Effector memory CD4-positive, alpha-beta T cell (primary cell): ENCODE data around the gene GNA14.

Experiments
- DNase-seq, 3 donors: peaks; one replicate each; pipeline ENCODE4 v3.0.0-alpha.2; 2020
- H3K27ac ChIP-seq: 2 replicates; pipeline ENCODE4 v1.7.0; 2013; ENCODE audit warnings: mild to moderate bottlenecking, low read length, moderate library complexity; ENCODE audit not compliant: insufficient read depth, poor library complexity, severe bottlenecking
- H3K27me3 ChIP-seq: replicated peaks from 2 replicates; pipeline ENCODE4 v1.7.0; 2013; ENCODE audit warnings: mild to moderate bottlenecking, low read length; ENCODE audit not compliant: insufficient read depth, control insufficient read depth, poor library complexity, severe bottlenecking
- H3K36me3 ChIP-seq: 2 replicates; pipeline ENCODE4 v1.7.0; 2013; ENCODE audit warnings: mild to moderate bottlenecking, low read length, moderate library complexity; ENCODE audit not compliant: control insufficient read depth, insufficient read depth
- H3K4me1 ChIP-seq: 2 replicates; pipeline ENCODE4 v1.7.0; 2013; ENCODE audit warnings: low read length, mild to moderate bottlenecking; ENCODE audit not compliant: control insufficient read depth, insufficient read depth, poor library complexity, severe bottlenecking
- H3K4me3 ChIP-seq: 2 replicates; pipeline ENCODE4 v1.7.0; 2013; ENCODE audit warnings: low read length, low read depth, mild to moderate bottlenecking; ENCODE audit not compliant: insufficient read depth, poor library complexity, severe bottlenecking
- H3K9me3 ChIP-seq: 2 replicates; pipeline ENCODE4 v1.7.0; 2013; ENCODE audit warnings: mild to moderate bottlenecking, low read length, moderate library complexity; ENCODE audit not compliant: control insufficient read depth

GNA14 gene

DNA sequence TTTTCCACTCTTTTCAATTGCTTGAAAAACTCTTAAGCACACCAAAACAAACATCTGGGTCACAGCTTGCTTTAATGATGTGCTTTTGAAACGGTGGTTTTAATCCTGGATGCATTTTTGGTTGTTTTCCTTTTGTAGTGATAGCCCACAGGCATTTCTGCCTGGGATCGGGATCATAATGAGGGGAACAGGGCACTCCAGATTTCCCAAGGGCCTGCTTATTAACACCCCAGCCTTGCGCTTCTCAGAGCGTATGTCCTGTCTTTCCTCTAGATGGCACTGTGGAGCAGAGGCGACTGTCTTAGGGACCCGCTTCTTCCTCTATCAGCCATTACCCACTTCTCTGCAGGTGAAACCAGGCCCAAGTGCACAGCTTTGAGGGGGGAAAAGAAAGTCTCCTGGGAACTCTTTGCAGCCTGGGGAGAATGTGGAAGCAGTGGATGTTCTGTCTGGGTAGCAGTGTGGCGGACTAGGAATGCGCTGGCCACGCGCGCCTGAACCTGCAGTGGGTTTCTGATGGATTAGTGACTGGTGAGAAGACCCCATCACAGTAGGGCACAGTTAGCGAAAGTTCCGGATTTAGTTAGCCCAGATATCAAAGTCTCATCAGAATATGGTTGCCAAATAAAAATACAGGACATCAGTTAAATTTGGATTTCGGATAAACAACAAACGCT, 190.1 kb downstream of the GNA14 start:
- H3K4me1 ChIP-seq, result no peaks in the 10 kb centered on the region
- H3K4me3 ChIP-seq, result no peak overlapping the region
- no peaks in the 10 kb centered on the region for H3K36me3 ChIP-seq
- peak in 2 of 3 donors; percentile 10 to 29 for DNase-seq
- no peaks in the 10 kb centered on the region for H3K27me3 ChIP-seq
- no peak overlapping the region for H3K27ac ChIP-seq
- no peaks in the 10 kb centered on the region for H3K9me3 ChIP-seq

DNA sequence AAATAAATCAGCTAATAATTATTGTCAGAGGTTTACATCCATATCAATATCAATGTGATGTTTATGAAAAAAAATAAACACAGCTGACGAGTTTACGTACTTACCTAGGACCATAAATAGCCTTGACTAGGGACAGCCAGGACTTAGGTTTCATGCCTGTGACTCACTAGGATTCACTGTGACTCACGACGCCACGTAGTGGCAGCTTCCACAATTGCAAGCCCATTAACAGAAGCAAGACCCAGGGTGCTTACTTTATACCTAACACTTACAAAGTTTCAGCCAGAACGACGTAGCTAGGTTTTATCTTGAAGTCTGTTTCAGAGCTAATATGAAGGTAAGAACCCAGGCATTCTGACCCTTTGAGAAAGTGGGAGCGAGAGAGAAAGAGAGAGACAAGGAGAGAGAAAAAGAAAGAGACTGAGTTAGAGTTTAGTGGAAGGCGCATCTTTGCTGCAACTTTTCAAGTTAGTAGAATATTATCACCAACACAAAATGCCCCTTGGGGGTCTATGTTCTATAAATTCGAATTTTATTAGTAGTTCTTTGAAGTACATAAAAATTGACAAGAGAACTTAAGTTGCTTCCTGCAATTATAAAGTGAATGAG, 191.2 kb downstream of the GNA14 start:
- no peaks in the 10 kb centered on the region for H3K36me3 ChIP-seq
- H3K27ac ChIP-seq, result no peak overlapping the region
- H3K9me3 ChIP-seq, result no peaks in the 10 kb centered on the region
- H3K4me1 ChIP-seq, result no peaks in the 10 kb centered on the region
- H3K4me3 ChIP-seq, result no peak overlapping the region
- peak; percentile 27 to 60 (median 51) for DNase-seq
- no peaks in the 10 kb centered on the region for H3K27me3 ChIP-seq

DNA sequence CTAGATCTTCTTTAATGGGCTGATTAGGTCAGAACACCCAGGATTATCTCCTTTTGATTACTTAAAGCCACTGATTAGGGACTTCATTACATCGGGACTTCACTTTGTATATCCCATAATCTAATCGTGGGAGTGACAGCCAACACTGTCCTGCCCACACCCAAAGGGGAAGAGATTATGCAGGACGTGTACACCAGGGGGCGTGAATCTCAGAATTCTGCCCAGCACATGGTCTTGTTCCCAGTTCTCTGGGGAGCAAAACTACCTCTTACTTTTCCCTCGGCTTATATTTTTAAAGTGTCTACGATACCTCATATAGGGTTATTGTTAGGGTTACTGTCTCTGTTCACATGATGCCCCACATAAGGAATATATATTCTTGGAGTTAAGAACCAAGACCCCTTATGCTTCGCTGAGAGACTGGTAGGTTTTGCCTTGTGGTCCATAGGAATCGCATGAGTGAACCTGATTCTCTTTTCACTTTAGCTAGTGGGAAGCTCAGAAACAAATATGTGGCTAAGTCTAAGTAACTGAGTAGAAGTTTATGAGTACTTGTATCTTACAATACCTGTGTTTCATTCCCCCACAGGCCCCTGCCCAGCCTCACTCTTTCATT, 192.7 kb downstream of the GNA14 start:
- H3K4me1 ChIP-seq, result no peaks in the 10 kb centered on the region
- H3K36me3 ChIP-seq, result no peaks in the 10 kb centered on the region
- DNase-seq, result no peak
- no peak overlapping the region for H3K4me3 ChIP-seq
- H3K27me3 ChIP-seq, result no peaks in the 10 kb centered on the region
- no peaks in the 10 kb centered on the region for H3K9me3 ChIP-seq
- no peak overlapping the region for H3K27ac ChIP-seq

DNA sequence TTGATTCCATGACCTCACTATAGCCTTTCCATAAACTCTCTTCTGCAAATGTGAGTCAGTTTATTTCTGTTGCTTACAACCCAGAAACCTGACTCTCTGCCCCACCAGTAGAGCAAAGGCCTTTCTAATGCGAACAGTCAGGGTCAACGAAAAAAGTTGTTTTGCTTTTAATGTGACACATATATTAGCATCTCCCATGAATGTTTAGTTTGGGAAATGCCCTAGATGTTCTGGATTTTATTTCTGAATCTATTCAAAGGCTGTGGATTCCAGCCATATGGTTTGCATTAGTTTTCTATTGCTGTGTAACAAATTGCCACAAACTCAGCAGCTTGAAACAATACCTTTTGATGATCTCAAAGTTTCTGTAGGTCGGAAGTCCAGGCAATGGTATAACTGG, 193.5 kb downstream of the GNA14 start:
- DNase-seq, result no peak
- no peak overlapping the region for H3K27ac ChIP-seq

DNA sequence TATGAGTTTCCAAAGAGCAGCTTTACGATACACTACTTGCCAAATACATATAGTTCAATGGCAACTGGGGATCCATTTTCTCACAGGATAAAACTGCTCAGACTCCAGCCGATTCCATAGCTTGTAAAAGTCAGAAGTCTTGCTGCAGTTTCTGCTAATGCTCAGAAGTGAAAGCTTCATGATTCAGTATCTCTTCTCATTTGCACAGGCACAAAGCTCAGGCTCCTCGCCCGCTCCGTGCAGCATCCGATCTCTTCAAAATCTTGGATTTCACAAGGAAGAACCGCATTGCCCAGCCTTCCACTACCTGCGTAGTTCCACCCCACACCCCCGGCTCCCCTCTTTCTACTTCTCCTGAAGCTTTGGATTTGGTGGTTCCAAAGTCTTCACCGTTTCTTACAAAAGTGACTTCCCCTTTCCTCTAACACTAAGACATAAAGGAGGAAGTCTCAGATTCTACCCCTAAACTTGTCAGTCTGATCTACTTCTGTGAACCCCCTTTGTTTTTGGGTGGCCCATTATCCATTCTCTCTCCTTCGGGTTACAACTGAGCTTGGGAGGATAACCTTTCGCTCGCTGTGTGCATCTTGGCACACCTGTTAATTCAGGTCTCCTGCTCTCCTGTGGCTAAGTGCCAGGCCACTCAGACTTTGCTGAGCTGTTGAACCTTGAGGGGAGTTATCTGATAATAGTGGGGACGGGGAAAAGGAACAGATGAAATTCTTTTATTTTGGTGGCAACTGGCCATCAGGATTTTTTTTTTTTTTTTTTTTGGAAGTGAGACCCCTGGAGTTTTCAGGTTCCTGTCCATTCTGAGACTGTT, 194.1 kb downstream of the GNA14 start:
- DNase-seq, result no peak
- Histone ChIP-seq H3K4me1 (no peaks in the 10 kb centered on the region), H3K27ac (no peak overlapping the region), H3K36me3 (no peaks in the 10 kb centered on the region), H3K9me3 (no peaks in the 10 kb centered on the region), H3K4me3 (peak overlapping the region; percentile 18), H3K27me3 (no peaks in the 10 kb centered on the region)

More for the DNA sequence above, 193.5 kb downstream of the GNA14 start:
- Histone ChIP-seq H3K4me1 (no peaks in the 10 kb centered on the region), H3K4me3 (no peak overlapping the region), H3K27me3 (no peaks in the 10 kb centered on the region), H3K36me3 (no peaks in the 10 kb centered on the region), H3K9me3 (no peaks in the 10 kb centered on the region)

DNA sequence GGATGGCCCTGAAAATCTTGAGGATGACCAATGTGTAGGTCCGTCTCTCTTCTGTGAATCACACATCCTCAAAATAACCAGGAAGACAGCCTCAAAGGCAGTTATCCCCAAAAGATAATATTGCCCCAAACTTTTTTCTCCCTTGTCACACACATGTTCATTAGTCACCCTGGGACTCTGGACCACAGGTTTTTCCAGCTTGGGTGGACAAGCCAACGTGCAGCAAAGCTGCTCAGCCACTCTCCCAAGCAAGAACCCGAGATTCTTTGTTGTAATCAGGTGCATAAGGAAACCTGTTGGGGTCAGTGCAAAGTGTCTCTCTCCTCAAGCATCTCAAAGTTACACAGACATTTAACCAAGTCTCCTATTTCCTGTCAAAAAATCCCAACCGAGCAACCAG, 196.6 kb downstream of the GNA14 start:
- no peaks in the 10 kb centered on the region for H3K4me1 ChIP-seq
- H3K36me3 ChIP-seq, result no peaks in the 10 kb centered on the region
- no peaks in the 10 kb centered on the region for H3K9me3 ChIP-seq
- no peak overlapping the region for H3K4me3 ChIP-seq
- H3K27ac ChIP-seq, result no peak overlapping the region
- no peak for DNase-seq
- no peaks in the 10 kb centered on the region for H3K27me3 ChIP-seq

DNA sequence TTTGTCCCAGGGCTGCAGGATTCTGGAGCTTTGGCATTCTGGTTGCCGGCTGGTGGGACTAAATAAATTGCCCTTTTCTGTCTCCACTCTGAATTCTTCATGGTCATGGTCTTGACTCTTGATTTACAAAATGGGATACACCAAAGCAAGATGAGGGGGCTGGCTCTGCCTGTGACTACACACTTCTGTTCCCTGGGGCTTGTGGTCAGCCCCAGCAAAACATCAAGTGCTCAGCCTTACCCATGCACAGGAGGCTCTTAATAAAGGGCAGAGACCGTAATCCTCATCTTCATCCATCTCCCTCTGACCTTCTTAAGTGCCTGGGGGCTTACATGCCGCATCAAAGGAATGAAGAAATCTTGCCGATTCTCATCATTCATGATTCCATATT, 198.0 kb downstream of the GNA14 start:
- Histone ChIP-seq H3K4me3 (no peak overlapping the region), H3K27ac (no peak overlapping the region), H3K27me3 (no peaks in the 10 kb centered on the region), H3K36me3 (no peaks in the 10 kb centered on the region), H3K4me1 (no peaks in the 10 kb centered on the region), H3K9me3 (no peaks in the 10 kb centered on the region)
- no peak for DNase-seq

DNA sequence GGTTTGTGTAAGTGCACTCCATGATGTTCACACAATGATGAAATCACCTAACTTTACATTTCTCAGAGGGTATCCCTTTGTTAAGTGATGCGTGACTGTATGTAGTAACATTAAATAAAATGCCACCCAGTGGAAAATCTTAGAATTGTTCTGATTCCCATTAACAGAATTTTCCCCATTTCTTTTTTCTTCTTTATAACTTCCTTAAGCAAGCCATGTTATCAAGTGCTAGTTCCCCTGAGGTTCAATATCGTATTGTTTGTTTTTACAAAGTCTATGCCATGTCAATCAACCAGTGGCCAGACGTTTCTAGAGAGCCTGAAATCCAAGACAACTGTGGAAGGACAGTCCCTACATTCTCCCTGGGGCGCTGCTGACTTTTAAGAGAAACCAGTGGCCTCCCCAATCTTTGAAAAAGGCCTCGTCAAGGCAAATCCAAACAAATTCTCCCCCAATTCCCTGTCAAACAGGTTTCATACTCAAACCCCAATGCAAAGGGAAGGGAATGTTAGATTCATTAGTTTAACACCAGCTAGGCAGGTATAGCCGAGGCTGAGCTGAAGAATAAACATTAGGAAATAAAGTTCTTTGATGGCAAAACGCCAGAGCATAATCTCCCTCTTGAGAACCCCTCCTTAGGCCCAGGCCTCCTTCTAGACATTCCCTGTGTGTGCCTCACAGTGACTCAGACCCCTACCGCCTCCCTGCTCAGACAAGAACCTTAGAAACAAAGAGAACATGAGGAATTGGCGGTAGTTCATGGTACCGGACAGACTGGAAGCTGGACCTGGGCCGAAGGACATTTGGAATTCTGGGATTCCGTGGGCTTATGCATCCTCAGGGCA, 198.7 kb downstream of the GNA14 start:
- no peak for DNase-seq
- no peaks in the 10 kb centered on the region for H3K4me1 ChIP-seq
- no peak overlapping the region for H3K27ac ChIP-seq

DNA sequence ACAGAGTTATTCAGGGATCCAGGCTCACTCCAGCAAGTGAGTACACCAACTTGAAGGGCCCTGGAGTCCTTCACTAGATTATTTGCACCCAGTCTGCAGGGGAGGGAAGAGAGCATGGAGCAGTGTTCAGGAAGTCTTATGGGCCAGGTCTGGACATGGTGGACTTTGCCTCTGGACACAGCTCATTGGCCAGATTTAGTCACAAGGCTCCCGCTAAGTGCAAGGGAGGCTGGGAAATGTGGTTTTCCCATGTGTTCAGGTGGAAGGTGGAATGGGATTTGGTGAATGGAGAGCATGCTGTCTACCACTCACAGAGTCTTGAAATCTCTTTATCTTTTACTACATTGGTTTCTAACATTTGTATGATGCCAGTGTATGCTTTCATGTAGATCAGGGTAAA, 200.5 kb downstream of the GNA14 start:
- H3K27me3 ChIP-seq, result no peaks in the 10 kb centered on the region
- DNase-seq, result no peak
- no peak overlapping the region for H3K4me3 ChIP-seq
- no peak overlapping the region for H3K27ac ChIP-seq
- H3K4me1 ChIP-seq, result no peaks in the 10 kb centered on the region
- no peaks in the 10 kb centered on the region for H3K36me3 ChIP-seq
- H3K9me3 ChIP-seq, result no peaks in the 10 kb centered on the region

More for the DNA sequence above, 198.7 kb downstream of the GNA14 start:
- Histone ChIP-seq H3K9me3 (no peaks in the 10 kb centered on the region), H3K27me3 (no peaks in the 10 kb centered on the region), H3K36me3 (no peaks in the 10 kb centered on the region), H3K4me3 (no peak overlapping the region)
